ENCODE results near the gene FAT1.

GRCh38 chr4:186749611-186750281 is 26.1 kb upstream of the FAT1 start:
- TF ChIP-seq CTCF (IDR thresholded peaks at IDR 0.05) (no peak), EZH2 (IDR thresholded peaks at IDR 0.05; ENCODE audit: borderline replicate concordance, insufficient read depth, low read depth, low read length, poor library complexity, severe bottlenecking) (no peak)
